ENCODE results near the gene MMEL1. TPM values are rescaled to one million over a fixed set of nuclear protein-coding genes. Genes with fewer than 3 reads are reported as not detected.

MMEL1 gene
- total and polyA plus RNA-seq, 2 of the 13 experiments (the other 11 are each of a cell fraction or from before 2014, with no cell fraction given): 0.48 TPM; not detected in 1

GRCh38 chr1:2617971-2618470, 14.8 kb downstream of the MMEL1 start:
- Histone ChIP-seq H3K9ac (ENCODE audit: insufficient read depth, low read depth, low read length) (no peak overlapping the region), H3K4me2 (ENCODE audit: low read depth, low read length) (no peak overlapping the region), H3K4me1 (ENCODE audit: insufficient read depth, low read length) (peaks cover 3% of the 10 kb centered on the region; the same call in 1 of the 2 replicates), H4K20me1 (ENCODE audit: insufficient read depth, low read length) (no peaks in the 10 kb centered on the region), H2AFZ (ENCODE audit: low read length) (no peak overlapping the region), H3K27me3 (ENCODE audit: control insufficient read depth in 1 of 2, insufficient read depth in 2 of 2, low read length in 2 of 2) (peaks cover 1 to 36% of the 10 kb centered on the region in 2 experiments), H3K36me3 (replicated peaks in 1 of 2; ENCODE audit: control insufficient read depth in 1 of 2, insufficient read depth in 2 of 2, low read length in 2 of 2) (no peaks in the 10 kb centered on the region), H3K4me3 (replicated peaks in 1 of 3; ENCODE audit: insufficient read depth in 1 of 3, low read depth in 2 of 3, low read length in 3 of 3) (no peak overlapping the region), H3K27ac (ENCODE audit: extremely low read length, insufficient read depth, low read length) (no peak overlapping the region), H3K9me3 (ENCODE audit: low read length) (no peaks in the 10 kb centered on the region), H3K79me2 (ENCODE audit: insufficient read depth, low read length) (no peaks in the 10 kb centered on the region)
- TF ChIP-seq MYC (CRISPR knock-in tag; IDR thresholded peaks at IDR 0.05; ENCODE audit: borderline replicate concordance) (no peak), GPBP1L1 (CRISPR knock-in tag; IDR thresholded peaks at IDR 0.05) (no peak), YEATS2 (CRISPR knock-in tag; IDR thresholded peaks at IDR 0.05; ENCODE audit: borderline replicate concordance) (no peak), MAFK (conservative IDR thresholded peaks at IDR 0.05 in 1 of 2, IDR thresholded peaks at IDR 0.05 in 1 of 2; ENCODE audit: low read length in 2 of 2) (no peak), TCF12 (IDR thresholded peaks at IDR 0.05) (no peak), TCF12 (CRISPR knock-in tag; IDR thresholded peaks at IDR 0.05) (no peak), HOXA3 (CRISPR knock-in tag; IDR thresholded peaks at IDR 0.05) (no peak), ZNF619 (CRISPR knock-in tag; IDR thresholded peaks at IDR 0.05) (no peak), WIZ (CRISPR knock-in tag; IDR thresholded peaks at IDR 0.05) (no peak)
- ATAC-seq: no peak
- FAIRE-seq: no peak
- no TSS peak for BruUV-seq (replicated peaks)
- in situ Hi-C loops (cut with HindIII; ENCODE audit: extremely low pct_ligation_motif_present, low pct_unique_long_range_greater_than_20kb): no loop called here
- 0% methylated on average over 1 of the region's 1 CpG for WGBS (ENCODE audit: low lambda C conversion rate)
- no peak for DNase-seq (ENCODE audit: low spot score)
- intact Hi-C loops (cut with micrococcal nuclease; ENCODE audit: unreplicated experiment): no loop called here
- ChIA-PET POLR2A (no interaction called here), CTCF (ENCODE audit: low intra/inter-chr PET ratio, low total read pairs) (interaction anchor here (0.6 kb wide), 1 partner anchor 854 kb away, joined by 4 read pairs; no protein-coding TSS in a partner anchor)

All from HepG2 (cell line).